ENCODE data around the gene KLF7. TPM values are rescaled to one million over a fixed set of nuclear protein-coding genes. Genes with fewer than 3 reads are reported as not detected.
A peak's percentile ranks its signal among the peaks of the same experiment; 100 is the strongest.

Gene KLF7
- 17.4 and 18.4 TPM in 2 replicates for total RNA-seq
- long read RNA-seq, full-length matches to known transcripts = 2 of 17 reads
- long read RNA-seq, partial matches to known transcripts = 2 of 17 reads
- long read RNA-seq, other reads (novel, unspliced or antisense) = 13 of 17 reads

GRCh38 chr2:207165121-207166038 is at the start of gene KLF7:
KLF7 (minus strand) TSS chr2:207165948; CDS start chr2:207165568, 380 bp downstream.
- peak; percentile 40 for DNase-seq (ENCODE audit: low read depth, low spot score)
- Mint-ChIP-seq H3K27ac (ENCODE audit: unreplicated experiment) (peak within 1 kb of the TSS; percentile 97), H3K36me3 (ENCODE audit: low read depth) (no peaks in the 10 kb centered on the region), H3K9me3 (no peaks in the 10 kb centered on the region), H3K27me3 (ENCODE audit: low read depth) (no peaks in the 10 kb centered on the region), H3K4me1 (peaks cover 63% of the 10 kb centered on the region), H3K4me3 (peak within 1 kb of the TSS; percentile 98)
- TF ChIP-seq CTCF (conservative IDR thresholded peaks at IDR 0.05) = no peak

- H3K36me3 Mint-ChIP-seq (ENCODE audit: low read depth) = no peaks in the 10 kb centered on the region
- no peaks in the 10 kb centered on the region for H3K27me3 Mint-ChIP-seq (ENCODE audit: low read depth)
- TF ChIP-seq CTCF (conservative IDR thresholded peaks at IDR 0.05) = no peak
- no peak overlapping the region for H3K27ac Mint-ChIP-seq (ENCODE audit: unreplicated experiment)
- H3K4me1 Mint-ChIP-seq = peaks cover 34% of the 10 kb centered on the region
- DNase-seq (ENCODE audit: low read depth, low spot score) = peak; percentile 14
- no peaks in the 10 kb centered on the region for H3K9me3 Mint-ChIP-seq
- peak overlapping the region; percentile 14 for H3K4me3 Mint-ChIP-seq
Measured at GRCh38 chr2:207215308-207215707, 49.6 kb upstream of the KLF7 start.

GRCh38 chr2:207214446-207214845 is 48.7 kb upstream of the KLF7 start:
- peaks cover 2% of the 10 kb centered on the region for H3K9me3 Mint-ChIP-seq
- H3K27ac Mint-ChIP-seq (ENCODE audit: unreplicated experiment) = no peak overlapping the region
- H3K27me3 Mint-ChIP-seq (ENCODE audit: low read depth) = no peaks in the 10 kb centered on the region
- H3K36me3 Mint-ChIP-seq (ENCODE audit: low read depth) = peaks cover 2% of the 10 kb centered on the region
- H3K4me1 Mint-ChIP-seq = peaks cover 30% of the 10 kb centered on the region
- DNase-seq (ENCODE audit: low read depth, low spot score) = no peak
- TF ChIP-seq CTCF (conservative IDR thresholded peaks at IDR 0.05) = no peak
- H3K4me3 Mint-ChIP-seq = no peak overlapping the region

GRCh38 chr2:207206011-207206410 is 40.3 kb upstream of the KLF7 start:
- TF ChIP-seq CTCF (conservative IDR thresholded peaks at IDR 0.05) = no peak
- no peak overlapping the region for H3K27ac Mint-ChIP-seq (ENCODE audit: unreplicated experiment)
- H3K27me3 Mint-ChIP-seq (ENCODE audit: low read depth) = no peaks in the 10 kb centered on the region
- no peak overlapping the region for H3K4me3 Mint-ChIP-seq
- DNase-seq (ENCODE audit: low read depth, low spot score) = no peak
- peaks cover 2% of the 10 kb centered on the region for H3K36me3 Mint-ChIP-seq (ENCODE audit: low read depth)
- H3K9me3 Mint-ChIP-seq = peaks cover 4% of the 10 kb centered on the region
- H3K4me1 Mint-ChIP-seq = no peaks in the 10 kb centered on the region

GRCh38 chr2:207205173-207205957 is 39.6 kb upstream of the KLF7 start:
- Mint-ChIP-seq H3K9me3 (peaks cover 4% of the 10 kb centered on the region), H3K27ac (ENCODE audit: unreplicated experiment) (no peak overlapping the region), H3K4me1 (peaks cover 1% of the 10 kb centered on the region), H3K4me3 (no peak overlapping the region), H3K27me3 (ENCODE audit: low read depth) (no peaks in the 10 kb centered on the region), H3K36me3 (ENCODE audit: low read depth) (peaks cover 2% of the 10 kb centered on the region)
- TF ChIP-seq CTCF (conservative IDR thresholded peaks at IDR 0.05) = no peak
- DNase-seq (ENCODE audit: low read depth, low spot score) = no peak
